Kidney (tissue), 14 donors: Measurements from ENCODE around the gene ZNF580. TPM values are rescaled to one million over a fixed set of nuclear protein-coding genes. Genes with fewer than 3 reads are reported as not detected.
A peak's percentile ranks its signal among the peaks of the same experiment; 100 is the strongest.

ENCODE experiments used
- DNase-seq, 5 donors: peaks; one replicate each; pipeline ENCODE4 v3.0.0-alpha.2; 2013 to 2020
- FAIRE-seq: peaks from 2 replicates; lab custom pipeline; 2012; peaks lifted over from hg19 to GRCh38; lab: Jason Lieb, UNC
- H3K27ac ChIP-seq, 2 donors: one replicate each; pipeline ENCODE4 v1.7.0; 2013; ENCODE audit warnings: low read depth in 2 of 2, low read length in 2 of 2, inconsistent platforms in 1 of 2
- H3K27me3 ChIP-seq: one replicate; pipeline ENCODE4 v1.7.1; 2013; ENCODE audit warnings: low read length, inconsistent platforms; ENCODE audit not compliant: control insufficient read depth, insufficient read depth
- H3K36me3 ChIP-seq, 3 donors: one replicate each; pipeline versions ENCODE4 v1.7.0 to v1.7.1; 2013; ENCODE audit warnings: low read length in 3 of 3, control low read depth in 1 of 3, inconsistent platforms in 1 of 3; ENCODE audit not compliant: insufficient read depth in 3 of 3, control insufficient read depth in 2 of 3
- H3K4me1 ChIP-seq, 3 donors: one replicate each; pipeline versions ENCODE4 v1.7.0 to v1.7.1; 2013; ENCODE audit warnings: low read length in 3 of 3, inconsistent platforms in 1 of 3, low read depth in 1 of 3; ENCODE audit not compliant: control insufficient read depth in 2 of 3, insufficient read depth in 2 of 3
- H3K4me3 ChIP-seq, 3 donors: one replicate each; pipeline versions ENCODE4 v1.7.0 to v1.8.1; 2013; ENCODE audit warnings: low read length in 3 of 3, control low read depth in 1 of 3, inconsistent platforms in 1 of 3
- H3K9ac ChIP-seq, 3 donors: one replicate each; pipeline versions ENCODE4 v1.7.0 to v1.7.1; 2013; ENCODE audit warnings: low read length in 3 of 3, control low read depth in 1 of 3, inconsistent platforms in 1 of 3
- H3K9me3 ChIP-seq, 3 donors: one replicate each; pipeline versions ENCODE4 v1.7.0 to v1.7.1; 2013; ENCODE audit warnings: low read length in 3 of 3, control low read depth in 1 of 3, inconsistent platforms in 1 of 3; ENCODE audit not compliant: control insufficient read depth in 2 of 3, insufficient read depth in 1 of 3
- intact Hi-C: fragments of 100-400 bp; cut with DNase I; formaldehyde crosslinking; loops from one replicate; pipeline ENCODE4 v1.11.1; 2022
- polyA plus RNA-seq: library from polyadenylated mRNA; stranded (reverse); fragments of 350-450 nt; fragmentation: Illumina TruSeq; extraction: RNeasy Lipid Tissue Mini Kit (QIAGEN cat#74804); gene quantifications from one replicate; pipeline ENCODE4 v1.2.3, GENCODE V29; 2014; ENCODE audit warnings: low read depth, low replicate concordance; ENCODE audit not compliant: insufficient read depth
- total RNA-seq: library from RNA; stranded (reverse); fragmentation: NEBNext Ultra II Directional; extraction: Animal tissue kit (Norgen Biotek cat#: 25700); gene quantifications from one replicate; pipeline ENCODE4 v1.2.1, GENCODE V29; 2021
- TF ChIP-seq, protein P1 (sequence below): IDR thresholded peaks from 3 replicates; pipeline ENCODE4 v1.5.1; 2012; ENCODE audit warnings: mild to moderate bottlenecking, moderate library complexity, borderline replicate concordance; ENCODE audit not compliant: insufficient read depth; ENCODE audit errors: extremely low read depth
- donor health status: control.
- donor health status: control.
- donor health status: control.
- donor health status: control.
- donor health status: control.
- donor health status: DM: yes; HTN: yes; CAD: no.
- donor health status: Normal renal cell carcinoma (clear cell type).

Gene ZNF580
- total and polyA plus RNA-seq, 2 donors from 2014 or later, result 47.0 to 56.8 TPM

DNA sequence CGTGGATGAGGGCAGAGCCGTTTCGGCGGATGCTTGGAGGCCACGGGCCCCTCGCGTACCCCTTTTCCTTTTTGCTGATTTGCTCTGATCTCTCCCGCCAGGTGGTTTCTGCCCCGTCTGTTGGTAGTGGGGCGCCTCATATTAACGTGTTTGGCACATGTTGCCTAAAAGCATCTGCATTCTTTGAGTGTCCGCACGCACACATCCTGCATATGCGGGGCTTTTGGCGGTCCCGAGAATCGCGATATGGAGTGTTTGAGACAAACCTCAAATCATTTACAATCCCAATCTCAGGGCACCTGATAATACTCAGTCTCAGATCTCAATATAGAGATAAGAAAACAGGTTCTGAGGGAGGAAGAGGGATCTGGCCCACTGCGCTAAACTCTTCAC, 14.8 kb downstream of the ZNF580 start:
- no peaks in the 10 kb centered on the region for H3K9me3 ChIP-seq
- H3K4me3 ChIP-seq, result peak overlapping the region; percentile 73 to 87 (median 78)
- H3K36me3 ChIP-seq, result peaks cover 0 to 3% (median 0%) of the 10 kb centered on the region in 3 donors
- FAIRE-seq (no peak), DNase-seq (no peak)
- peak overlapping the region; percentile 98 to 99 for H3K27ac ChIP-seq
- intact Hi-C loops, result no loop called here
- TF ChIP-seq, protein P1, sequence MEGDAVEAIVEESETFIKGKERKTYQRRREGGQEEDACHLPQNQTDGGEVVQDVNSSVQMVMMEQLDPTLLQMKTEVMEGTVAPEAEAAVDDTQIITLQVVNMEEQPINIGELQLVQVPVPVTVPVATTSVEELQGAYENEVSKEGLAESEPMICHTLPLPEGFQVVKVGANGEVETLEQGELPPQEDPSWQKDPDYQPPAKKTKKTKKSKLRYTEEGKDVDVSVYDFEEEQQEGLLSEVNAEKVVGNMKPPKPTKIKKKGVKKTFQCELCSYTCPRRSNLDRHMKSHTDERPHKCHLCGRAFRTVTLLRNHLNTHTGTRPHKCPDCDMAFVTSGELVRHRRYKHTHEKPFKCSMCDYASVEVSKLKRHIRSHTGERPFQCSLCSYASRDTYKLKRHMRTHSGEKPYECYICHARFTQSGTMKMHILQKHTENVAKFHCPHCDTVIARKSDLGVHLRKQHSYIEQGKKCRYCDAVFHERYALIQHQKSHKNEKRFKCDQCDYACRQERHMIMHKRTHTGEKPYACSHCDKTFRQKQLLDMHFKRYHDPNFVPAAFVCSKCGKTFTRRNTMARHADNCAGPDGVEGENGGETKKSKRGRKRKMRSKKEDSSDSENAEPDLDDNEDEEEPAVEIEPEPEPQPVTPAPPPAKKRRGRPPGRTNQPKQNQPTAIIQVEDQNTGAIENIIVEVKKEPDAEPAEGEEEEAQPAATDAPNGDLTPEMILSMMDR, result no peak
- no peaks in the 10 kb centered on the region for H3K27me3 ChIP-seq
- H3K4me1 ChIP-seq, result peaks cover 8 to 29% (median 10%) of the 10 kb centered on the region in 3 donors
- H3K9ac ChIP-seq, result peak overlapping the region; percentile 52 to 81 (median 71)

DNA sequence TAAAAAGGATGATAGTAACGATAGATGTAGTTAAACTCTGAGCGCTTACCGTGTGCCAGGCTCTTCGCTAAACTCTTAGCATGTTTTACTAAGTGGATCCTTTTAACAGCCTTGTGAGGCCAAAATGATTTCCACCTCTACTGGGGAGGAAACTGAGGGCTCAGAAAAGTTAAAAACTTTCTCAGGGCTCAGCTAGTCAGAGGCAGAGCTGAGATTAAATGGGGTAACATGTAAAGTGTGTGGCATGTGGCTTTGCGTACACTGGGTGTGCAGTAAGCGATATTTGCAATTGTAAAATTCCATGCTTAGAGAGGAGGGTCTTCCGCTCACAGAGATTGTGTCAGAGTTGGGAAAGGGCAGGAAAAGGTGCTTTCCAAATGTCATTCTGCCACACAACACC, 15.8 kb downstream of the ZNF580 start:
- H3K36me3 ChIP-seq, result peaks cover 0 to 10% (median under 1%) of the 10 kb centered on the region in 3 donors
- H3K4me1 ChIP-seq, result peaks cover 8 to 29% (median 10%) of the 10 kb centered on the region in 3 donors
- H3K9me3 ChIP-seq, result no peaks in the 10 kb centered on the region
- FAIRE-seq, result no peak
- TF ChIP-seq, protein P1, result no peak
- H3K4me3 ChIP-seq, result peak overlapping the region; percentile 73 to 87 (median 78)
- H3K27me3 ChIP-seq, result no peaks in the 10 kb centered on the region
- H3K9ac ChIP-seq, result peak overlapping the region; percentile 46 to 81 (median 71)
- H3K27ac ChIP-seq, result no peak overlapping the region
- intact Hi-C loops, result no loop called here
- DNase-seq, result no peak

DNA sequence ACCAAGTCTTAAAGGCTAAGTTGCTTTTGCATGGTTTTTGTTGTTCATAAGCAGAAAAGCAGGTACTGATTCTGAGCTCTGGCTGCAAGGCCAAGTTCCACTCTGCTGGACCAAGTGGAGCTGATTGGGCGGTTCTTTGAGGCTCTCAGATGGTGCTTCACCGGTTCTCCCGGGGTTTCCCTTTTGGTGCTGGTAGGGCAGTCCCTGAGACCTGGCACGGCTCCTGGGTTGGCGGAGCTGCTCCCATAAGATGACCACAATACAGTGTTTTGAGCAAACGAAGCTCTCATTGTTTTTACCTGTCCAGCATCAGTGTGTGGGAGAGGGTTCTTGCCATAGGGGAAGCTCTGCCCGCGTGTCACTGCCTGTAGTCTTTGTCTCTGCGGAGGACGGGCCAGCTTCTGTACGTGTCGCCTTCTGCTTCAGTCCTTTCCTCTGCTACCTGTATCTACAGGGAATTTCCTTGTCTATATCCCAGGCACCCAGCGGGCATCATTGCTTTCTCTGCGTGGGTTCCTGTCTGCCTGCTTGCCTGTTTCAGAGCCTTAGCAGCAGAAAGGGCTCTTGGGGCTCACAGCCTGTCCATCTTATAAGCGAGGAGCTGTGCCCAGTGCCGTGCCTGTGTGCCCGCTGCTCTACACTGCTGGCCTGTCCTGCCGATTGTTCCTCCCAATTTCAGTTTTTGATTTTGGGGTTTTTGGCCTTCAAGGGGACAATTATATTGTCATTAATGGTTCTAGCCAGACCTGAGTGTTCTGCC, 16.4 kb downstream of the ZNF580 start:
- FAIRE-seq (no peak), DNase-seq (peak in 1 of 5 donors; percentile 61)
- Histone ChIP-seq H3K4me1 (peaks cover 8 to 29% (median 10%) of the 10 kb centered on the region in 3 donors), H3K36me3 (peaks cover 0 to 15% (median 5%) of the 10 kb centered on the region in 3 donors), H3K9me3 (no peaks in the 10 kb centered on the region), H3K4me3 (peak overlapping the region; percentile 73 to 87 (median 78)), H3K27ac (no peak overlapping the region), H3K9ac (peak overlapping the region; percentile 19 to 81 (median 71)), H3K27me3 (no peaks in the 10 kb centered on the region)
- intact Hi-C loops, result no loop called here
- TF ChIP-seq, protein P1, result no peak
